ENCODE data around the gene LRIG3. TPM values are rescaled to one million over a fixed set of nuclear protein-coding genes. Genes with fewer than 3 reads are reported as not detected.

Gene LRIG3
- total and polyA plus RNA-seq, 4 donors, result 2.9 to 17.0 (median 10.7) TPM

DNA sequence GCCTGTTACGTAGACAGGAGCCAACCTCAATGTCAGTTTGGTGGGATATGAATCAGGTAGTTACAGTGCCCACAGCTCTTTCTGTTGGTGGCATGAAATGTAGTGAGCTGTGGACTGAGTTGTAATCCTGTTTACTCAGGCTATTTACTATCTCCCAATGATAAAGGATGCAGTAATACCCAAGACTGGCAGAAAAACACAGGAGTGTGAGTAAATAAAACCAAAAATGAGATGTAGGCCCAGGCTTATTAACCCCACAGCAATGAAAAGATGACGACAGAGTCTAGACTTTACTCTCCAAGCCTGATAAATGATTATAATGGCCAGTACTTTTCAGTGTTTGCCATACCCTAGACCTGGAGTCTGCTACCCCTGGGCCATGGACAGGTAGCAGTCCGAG, 22.8 kb upstream of the LRIG3 start:
- H3K27me3 ChIP-seq (ENCODE audit: control insufficient read depth in 4 of 4, insufficient read depth in 4 of 4, low read length in 3 of 4), result no peaks in the 10 kb centered on the region
- no peaks in the 10 kb centered on the region for H3K9me3 ChIP-seq (ENCODE audit: control insufficient read depth in 4 of 4, low read length in 3 of 4)
- no peak for DNase-seq (ENCODE audit: low spot score)
- no peak overlapping the region for H3K4me3 ChIP-seq (ENCODE audit: low read depth in 1 of 3, low read length in 3 of 3)
- no peaks in the 10 kb centered on the region for H3K36me3 ChIP-seq (ENCODE audit: control insufficient read depth in 4 of 4, insufficient read depth in 3 of 4, low read depth in 1 of 4, low read length in 3 of 4)
- H3K9ac ChIP-seq (ENCODE audit: low read depth in 1 of 2, low read length in 2 of 2), result no peak overlapping the region
- peaks cover 0 to 4% (median 0%) of the 10 kb centered on the region in 4 donors for H3K4me1 ChIP-seq (ENCODE audit: control insufficient read depth in 4 of 4, insufficient read depth in 4 of 4, low read length in 3 of 4)
- TF ChIP-seq, protein P1, sequence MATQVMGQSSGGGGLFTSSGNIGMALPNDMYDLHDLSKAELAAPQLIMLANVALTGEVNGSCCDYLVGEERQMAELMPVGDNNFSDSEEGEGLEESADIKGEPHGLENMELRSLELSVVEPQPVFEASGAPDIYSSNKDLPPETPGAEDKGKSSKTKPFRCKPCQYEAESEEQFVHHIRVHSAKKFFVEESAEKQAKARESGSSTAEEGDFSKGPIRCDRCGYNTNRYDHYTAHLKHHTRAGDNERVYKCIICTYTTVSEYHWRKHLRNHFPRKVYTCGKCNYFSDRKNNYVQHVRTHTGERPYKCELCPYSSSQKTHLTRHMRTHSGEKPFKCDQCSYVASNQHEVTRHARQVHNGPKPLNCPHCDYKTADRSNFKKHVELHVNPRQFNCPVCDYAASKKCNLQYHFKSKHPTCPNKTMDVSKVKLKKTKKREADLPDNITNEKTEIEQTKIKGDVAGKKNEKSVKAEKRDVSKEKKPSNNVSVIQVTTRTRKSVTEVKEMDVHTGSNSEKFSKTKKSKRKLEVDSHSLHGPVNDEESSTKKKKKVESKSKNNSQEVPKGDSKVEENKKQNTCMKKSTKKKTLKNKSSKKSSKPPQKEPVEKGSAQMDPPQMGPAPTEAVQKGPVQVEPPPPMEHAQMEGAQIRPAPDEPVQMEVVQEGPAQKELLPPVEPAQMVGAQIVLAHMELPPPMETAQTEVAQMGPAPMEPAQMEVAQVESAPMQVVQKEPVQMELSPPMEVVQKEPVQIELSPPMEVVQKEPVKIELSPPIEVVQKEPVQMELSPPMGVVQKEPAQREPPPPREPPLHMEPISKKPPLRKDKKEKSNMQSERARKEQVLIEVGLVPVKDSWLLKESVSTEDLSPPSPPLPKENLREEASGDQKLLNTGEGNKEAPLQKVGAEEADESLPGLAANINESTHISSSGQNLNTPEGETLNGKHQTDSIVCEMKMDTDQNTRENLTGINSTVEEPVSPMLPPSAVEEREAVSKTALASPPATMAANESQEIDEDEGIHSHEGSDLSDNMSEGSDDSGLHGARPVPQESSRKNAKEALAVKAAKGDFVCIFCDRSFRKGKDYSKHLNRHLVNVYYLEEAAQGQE (IDR thresholded peaks at IDR 0.05), result no peak
- TF ChIP-seq HNF4A (conservative IDR thresholded peaks at IDR 0.05) (no peak), FOXA2 (IDR thresholded peaks at IDR 0.05) (no peak), JUND (IDR thresholded peaks at IDR 0.05) (no peak), HNF4G (IDR thresholded peaks at IDR 0.05) (no peak), RXRA (IDR thresholded peaks at IDR 0.05) (no peak), SP1 (IDR thresholded peaks at IDR 0.05) (no peak), TAF1 (conservative IDR thresholded peaks at IDR 0.05) (no peak)
- TF ChIP-seq, protein P2, sequence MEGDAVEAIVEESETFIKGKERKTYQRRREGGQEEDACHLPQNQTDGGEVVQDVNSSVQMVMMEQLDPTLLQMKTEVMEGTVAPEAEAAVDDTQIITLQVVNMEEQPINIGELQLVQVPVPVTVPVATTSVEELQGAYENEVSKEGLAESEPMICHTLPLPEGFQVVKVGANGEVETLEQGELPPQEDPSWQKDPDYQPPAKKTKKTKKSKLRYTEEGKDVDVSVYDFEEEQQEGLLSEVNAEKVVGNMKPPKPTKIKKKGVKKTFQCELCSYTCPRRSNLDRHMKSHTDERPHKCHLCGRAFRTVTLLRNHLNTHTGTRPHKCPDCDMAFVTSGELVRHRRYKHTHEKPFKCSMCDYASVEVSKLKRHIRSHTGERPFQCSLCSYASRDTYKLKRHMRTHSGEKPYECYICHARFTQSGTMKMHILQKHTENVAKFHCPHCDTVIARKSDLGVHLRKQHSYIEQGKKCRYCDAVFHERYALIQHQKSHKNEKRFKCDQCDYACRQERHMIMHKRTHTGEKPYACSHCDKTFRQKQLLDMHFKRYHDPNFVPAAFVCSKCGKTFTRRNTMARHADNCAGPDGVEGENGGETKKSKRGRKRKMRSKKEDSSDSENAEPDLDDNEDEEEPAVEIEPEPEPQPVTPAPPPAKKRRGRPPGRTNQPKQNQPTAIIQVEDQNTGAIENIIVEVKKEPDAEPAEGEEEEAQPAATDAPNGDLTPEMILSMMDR (IDR thresholded peaks at IDR 0.05; ENCODE audit: low read depth, low read length, missing input control), result no peak
- TF ChIP-seq, protein P3, sequence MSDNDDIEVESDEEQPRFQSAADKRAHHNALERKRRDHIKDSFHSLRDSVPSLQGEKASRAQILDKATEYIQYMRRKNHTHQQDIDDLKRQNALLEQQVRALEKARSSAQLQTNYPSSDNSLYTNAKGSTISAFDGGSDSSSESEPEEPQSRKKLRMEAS (IDR thresholded peaks at IDR 0.05), result no peak
- 77% methylated on average over 3 of the region's 3 CpGs for WGBS
- H3K27ac ChIP-seq (ENCODE audit: low read depth in 1 of 2, low read length in 2 of 2), result no peak overlapping the region

DNA sequence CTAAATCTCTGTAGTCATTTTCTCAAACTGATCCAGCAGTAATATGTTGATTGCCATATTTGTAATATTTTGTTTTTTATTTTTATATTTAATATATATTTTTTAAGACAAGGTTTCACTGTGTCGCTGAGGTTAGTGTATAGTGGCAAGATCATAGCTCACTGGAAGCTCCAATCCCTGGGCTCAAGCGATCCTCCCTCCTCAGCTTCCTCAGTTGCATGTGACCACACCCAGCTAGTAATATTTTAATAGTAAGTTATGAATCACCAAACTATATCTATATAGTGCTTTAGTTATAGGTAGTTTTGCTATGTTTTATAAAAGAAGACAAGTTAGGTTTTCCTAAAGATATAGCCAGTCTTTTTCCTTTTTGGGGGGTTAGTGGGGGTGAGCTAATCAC, 22.0 kb upstream of the LRIG3 start:
- no peak for TF ChIP-seq FOXA2 (IDR thresholded peaks at IDR 0.05)
- TF ChIP-seq RAD21 (IDR thresholded peaks at IDR 0.05), result no peak
- no peak for DNase-seq (ENCODE audit: low spot score)
- 85% methylated on average over 2 of the region's 2 CpGs for WGBS
- no peak overlapping the region for H3K27ac ChIP-seq (ENCODE audit: low read depth in 1 of 2, low read length in 2 of 2)
- H3K36me3 ChIP-seq (ENCODE audit: control insufficient read depth in 4 of 4, insufficient read depth in 3 of 4, low read depth in 1 of 4, low read length in 3 of 4), result no peaks in the 10 kb centered on the region
- H3K4me1 ChIP-seq (ENCODE audit: control insufficient read depth in 4 of 4, insufficient read depth in 4 of 4, low read length in 3 of 4), result peaks cover 0 to 4% (median 0%) of the 10 kb centered on the region in 4 donors
- no peaks in the 10 kb centered on the region for H3K9me3 ChIP-seq (ENCODE audit: control insufficient read depth in 4 of 4, low read length in 3 of 4)
- H3K4me3 ChIP-seq (ENCODE audit: low read depth in 1 of 3, low read length in 3 of 3), result no peak overlapping the region
- no peaks in the 10 kb centered on the region for H3K27me3 ChIP-seq (ENCODE audit: control insufficient read depth in 4 of 4, insufficient read depth in 4 of 4, low read length in 3 of 4)
- H3K9ac ChIP-seq (ENCODE audit: low read depth in 1 of 2, low read length in 2 of 2), result no peak overlapping the region

DNA sequence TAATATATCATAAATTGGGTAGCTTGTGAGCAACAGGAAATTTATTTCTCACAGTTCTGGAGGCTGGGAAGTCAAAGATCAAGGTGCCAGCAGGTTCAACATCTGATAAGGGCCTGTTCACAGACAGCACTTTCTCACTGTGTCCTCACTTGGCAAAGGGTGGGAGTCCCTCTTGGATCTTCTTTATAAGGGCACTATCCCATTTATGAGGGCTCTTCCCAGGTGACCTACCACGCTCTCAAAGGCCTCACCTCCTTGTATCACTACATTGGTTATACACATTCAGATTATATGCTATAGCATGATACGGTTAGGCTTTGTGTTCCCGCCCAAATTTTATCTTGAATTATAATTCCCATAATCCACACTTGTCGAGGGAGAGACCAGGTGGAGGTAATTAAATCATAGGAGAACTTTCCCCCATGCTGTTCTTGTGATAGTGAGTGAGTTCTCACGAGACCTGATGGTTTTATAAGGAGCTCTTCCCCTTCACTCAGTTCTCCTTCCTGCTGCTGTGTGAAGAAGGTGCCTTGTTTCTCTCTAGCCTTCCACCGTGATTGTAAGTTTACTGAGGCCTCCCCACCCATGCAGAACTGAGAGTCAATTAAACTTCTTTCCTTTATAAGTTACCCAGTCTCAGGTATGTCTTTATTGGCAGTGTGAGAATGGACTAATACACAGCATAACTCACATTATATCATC, 19.2 kb upstream of the LRIG3 start:
- H3K4me1 ChIP-seq (ENCODE audit: control insufficient read depth in 4 of 4, insufficient read depth in 4 of 4, low read length in 3 of 4), result peaks cover 0 to 4% (median 0%) of the 10 kb centered on the region in 4 donors
- no peak overlapping the region for H3K4me3 ChIP-seq (ENCODE audit: low read depth in 1 of 3, low read length in 3 of 3)
- no peaks in the 10 kb centered on the region for H3K36me3 ChIP-seq (ENCODE audit: control insufficient read depth in 4 of 4, insufficient read depth in 3 of 4, low read depth in 1 of 4, low read length in 3 of 4)
- WGBS, result 85% methylated on average over 6 of the region's 6 CpGs
- DNase-seq (ENCODE audit: low spot score), result no peak
- H3K27me3 ChIP-seq (ENCODE audit: control insufficient read depth in 4 of 4, insufficient read depth in 4 of 4, low read length in 3 of 4), result no peaks in the 10 kb centered on the region
- no peak overlapping the region for H3K27ac ChIP-seq (ENCODE audit: low read depth in 1 of 2, low read length in 2 of 2)
- H3K9me3 ChIP-seq (ENCODE audit: control insufficient read depth in 4 of 4, low read length in 3 of 4), result no peaks in the 10 kb centered on the region
- TF ChIP-seq, protein P3 (IDR thresholded peaks at IDR 0.05), result no peak
- TF ChIP-seq TAF1 (conservative IDR thresholded peaks at IDR 0.05) (no peak), YY1 (IDR thresholded peaks at IDR 0.05) (no peak), NR2F2 (IDR thresholded peaks at IDR 0.05) (no peak), HNF4G (IDR thresholded peaks at IDR 0.05) (no peak), RXRA (IDR thresholded peaks at IDR 0.05) (no peak)
- TF ChIP-seq, protein P4, sequence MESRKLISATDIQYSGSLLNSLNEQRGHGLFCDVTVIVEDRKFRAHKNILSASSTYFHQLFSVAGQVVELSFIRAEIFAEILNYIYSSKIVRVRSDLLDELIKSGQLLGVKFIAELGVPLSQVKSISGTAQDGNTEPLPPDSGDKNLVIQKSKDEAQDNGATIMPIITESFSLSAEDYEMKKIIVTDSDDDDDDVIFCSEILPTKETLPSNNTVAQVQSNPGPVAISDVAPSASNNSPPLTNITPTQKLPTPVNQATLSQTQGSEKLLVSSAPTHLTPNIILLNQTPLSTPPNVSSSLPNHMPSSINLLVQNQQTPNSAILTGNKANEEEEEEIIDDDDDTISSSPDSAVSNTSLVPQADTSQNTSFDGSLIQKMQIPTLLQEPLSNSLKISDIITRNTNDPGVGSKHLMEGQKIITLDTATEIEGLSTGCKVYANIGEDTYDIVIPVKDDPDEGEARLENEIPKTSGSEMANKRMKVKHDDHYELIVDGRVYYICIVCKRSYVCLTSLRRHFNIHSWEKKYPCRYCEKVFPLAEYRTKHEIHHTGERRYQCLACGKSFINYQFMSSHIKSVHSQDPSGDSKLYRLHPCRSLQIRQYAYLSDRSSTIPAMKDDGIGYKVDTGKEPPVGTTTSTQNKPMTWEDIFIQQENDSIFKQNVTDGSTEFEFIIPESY (IDR thresholded peaks at IDR 0.05), result no peak
- H3K9ac ChIP-seq (ENCODE audit: low read depth in 1 of 2, low read length in 2 of 2), result no peak overlapping the region

All from liver (tissue), 9 donors.